GM20431 (cell line): ENCODE measurements around the gene DPCD.

Source experiments
- in situ Hi-C: fragments of 300-500 bp; cut with MseI, MboI; formaldehyde crosslinking; loops from one replicate; pipeline ENCODE4 v1.15.0; 2020; ENCODE audit warnings: low sequenced_read_pairs; ENCODE audit not compliant: unreplicated experiment

Gene DPCD

DNA sequence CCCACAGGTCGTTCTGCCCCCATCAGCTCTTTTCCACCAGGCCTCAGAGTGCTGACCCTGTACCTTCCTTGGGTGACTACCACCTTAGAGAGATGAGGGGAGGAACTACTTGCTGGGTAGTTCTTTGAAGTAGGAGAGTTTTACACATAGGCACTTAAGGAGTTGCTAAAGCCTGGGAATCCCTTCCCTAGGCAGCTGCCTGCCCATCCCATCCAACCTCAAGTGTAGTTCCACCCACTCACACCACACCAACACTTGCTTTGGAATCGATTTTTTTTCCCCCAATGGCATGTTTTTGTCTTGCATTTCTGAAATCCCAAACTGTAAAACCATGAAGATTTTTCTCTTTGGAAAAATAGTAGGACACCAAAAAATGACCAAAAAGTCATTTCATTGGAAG, 59.1 kb downstream of the DPCD start:
- in situ Hi-C loops = no loop called here

- in situ Hi-C loops = no loop called here
Measured at GRCh38 chr10:101649525-101650085, 61.5 kb downstream of the DPCD start.

GRCh38 chr10:101650863-101651262, 62.7 kb downstream of the DPCD start:
- in situ Hi-C loops = no loop called here

- in situ Hi-C loops = no loop called here
Measured at GRCh38 chr10:101651336-101651735, 63.2 kb downstream of the DPCD start.

GRCh38 chr10:101653536-101653935, 65.4 kb downstream of the DPCD start:
- in situ Hi-C loops = no loop called here

DNA sequence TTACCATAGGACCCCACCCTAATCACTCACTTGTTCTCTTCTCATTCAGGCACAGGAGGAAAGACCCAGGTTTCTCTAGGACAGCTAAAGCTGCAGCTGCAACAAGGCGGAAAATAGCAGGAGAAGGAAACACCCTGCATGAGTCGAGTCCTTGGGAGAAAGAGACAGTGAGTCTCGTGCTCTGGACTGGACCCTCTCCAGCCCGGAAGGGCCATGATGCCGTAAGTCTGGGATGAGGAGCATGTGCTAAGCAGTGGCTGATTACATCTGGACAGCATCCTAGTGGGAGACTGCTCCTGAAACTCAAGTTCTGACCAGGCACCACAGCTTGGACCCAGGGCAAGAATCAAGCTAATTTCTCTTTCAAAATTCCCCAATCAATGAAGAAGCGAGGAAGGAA, 67.4 kb downstream of the DPCD start:
- in situ Hi-C loops = no loop called here

DNA sequence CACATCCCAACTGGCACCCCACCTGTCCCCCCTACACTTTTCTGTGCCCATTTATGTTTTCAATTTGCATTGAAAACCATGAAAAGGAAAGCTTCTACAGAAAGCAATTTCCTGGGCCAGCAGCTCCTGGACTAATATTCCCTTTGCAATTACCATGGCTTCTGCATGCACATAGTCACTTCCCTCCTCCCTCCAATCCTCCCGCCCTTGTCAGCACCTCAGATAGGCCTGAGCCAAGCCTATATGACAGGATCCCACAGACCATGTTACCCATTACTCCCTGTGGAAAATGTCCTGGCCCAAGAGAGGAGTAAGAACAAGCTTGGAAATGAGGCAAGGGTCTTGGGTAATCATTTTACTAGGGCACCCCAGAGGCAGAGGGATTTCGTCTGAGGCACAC, 68.8 kb downstream of the DPCD start:
- in situ Hi-C loops = no loop called here

DNA sequence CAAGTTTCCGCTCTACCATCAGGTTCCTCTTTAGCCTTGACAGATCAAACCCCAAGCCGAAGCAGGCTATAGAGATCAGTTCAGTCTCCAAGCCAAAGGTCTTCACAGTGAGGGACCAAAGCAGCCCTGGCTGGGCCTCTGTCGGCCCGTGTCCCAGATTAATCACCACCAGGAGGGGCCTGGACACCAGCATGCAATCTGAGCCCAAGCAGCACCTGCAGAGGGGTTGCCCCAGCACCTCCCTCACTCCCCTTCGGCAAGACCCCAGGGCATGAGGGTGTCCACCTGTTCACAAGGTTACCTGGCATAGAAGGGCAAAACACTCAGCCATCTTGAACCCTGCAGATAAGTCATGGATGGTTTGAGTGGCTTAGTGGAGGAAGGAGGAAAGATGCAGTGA, 70.9 kb downstream of the DPCD start:
- in situ Hi-C loops = no loop called here
